ENCODE results near the gene PIK3CB. TPM values are rescaled to one million over a fixed set of nuclear protein-coding genes. Genes with fewer than 3 reads are reported as not detected.
"Not testable (repeated sequence)": the region's sequence is repeated elsewhere in the genome, so short reads cannot be mapped to it uniquely, and the experiment has no call there.

PIK3CB gene
- total RNA-seq, 2 donors from 2014 or later = 51.4 to 53.0 TPM

GRCh38 chr3:138845181-138845601 lies 10.5 kb upstream of the PIK3CB start:
- Histone ChIP-seq H3K9ac (ENCODE audit: extremely low read depth, low read length, poor library complexity, severe bottlenecking) (no peak overlapping the region), H3K4me1 (ENCODE audit: control insufficient read depth, insufficient read depth, low read length) (peaks cover 4% of the 10 kb centered on the region), H3K36me3 (ENCODE audit: control insufficient read depth, insufficient read depth, low read length) (no peaks in the 10 kb centered on the region), H3K27me3 (ENCODE audit: control insufficient read depth, insufficient read depth, low read length, poor library complexity, severe bottlenecking) (no peaks in the 10 kb centered on the region), H3K9me3 (ENCODE audit: control insufficient read depth, low read length) (peaks cover 18% of the 10 kb centered on the region), H3K27ac (ENCODE audit: low read depth, low read length) (no peak overlapping the region), H3K4me3 (ENCODE audit: low read length) (no peak overlapping the region)
- Mint-ChIP-seq H3K4me1 (peaks cover 9% of the 10 kb centered on the region), H3K9me3 (peaks cover 14% of the 10 kb centered on the region), H3K36me3 (ENCODE audit: low read depth) (no peaks in the 10 kb centered on the region), H3K4me3 (no peak overlapping the region), H3K27me3 (ENCODE audit: insufficient read depth) (no peaks in the 10 kb centered on the region), H3K27ac (peak overlapping the region; percentile 70)
- peak; percentile 72 for DNase-seq
- WGBS, 2 experiments (ENCODE audit: insufficient coverage in 1 of 2, insufficient read length in 1 of 2) = 79 to 93% methylated on average over 5 to 7 of the region's 7 CpGs
- TF ChIP-seq, protein P1, sequence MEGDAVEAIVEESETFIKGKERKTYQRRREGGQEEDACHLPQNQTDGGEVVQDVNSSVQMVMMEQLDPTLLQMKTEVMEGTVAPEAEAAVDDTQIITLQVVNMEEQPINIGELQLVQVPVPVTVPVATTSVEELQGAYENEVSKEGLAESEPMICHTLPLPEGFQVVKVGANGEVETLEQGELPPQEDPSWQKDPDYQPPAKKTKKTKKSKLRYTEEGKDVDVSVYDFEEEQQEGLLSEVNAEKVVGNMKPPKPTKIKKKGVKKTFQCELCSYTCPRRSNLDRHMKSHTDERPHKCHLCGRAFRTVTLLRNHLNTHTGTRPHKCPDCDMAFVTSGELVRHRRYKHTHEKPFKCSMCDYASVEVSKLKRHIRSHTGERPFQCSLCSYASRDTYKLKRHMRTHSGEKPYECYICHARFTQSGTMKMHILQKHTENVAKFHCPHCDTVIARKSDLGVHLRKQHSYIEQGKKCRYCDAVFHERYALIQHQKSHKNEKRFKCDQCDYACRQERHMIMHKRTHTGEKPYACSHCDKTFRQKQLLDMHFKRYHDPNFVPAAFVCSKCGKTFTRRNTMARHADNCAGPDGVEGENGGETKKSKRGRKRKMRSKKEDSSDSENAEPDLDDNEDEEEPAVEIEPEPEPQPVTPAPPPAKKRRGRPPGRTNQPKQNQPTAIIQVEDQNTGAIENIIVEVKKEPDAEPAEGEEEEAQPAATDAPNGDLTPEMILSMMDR (conservative IDR thresholded peaks at IDR 0.05) = no peak

DNA sequence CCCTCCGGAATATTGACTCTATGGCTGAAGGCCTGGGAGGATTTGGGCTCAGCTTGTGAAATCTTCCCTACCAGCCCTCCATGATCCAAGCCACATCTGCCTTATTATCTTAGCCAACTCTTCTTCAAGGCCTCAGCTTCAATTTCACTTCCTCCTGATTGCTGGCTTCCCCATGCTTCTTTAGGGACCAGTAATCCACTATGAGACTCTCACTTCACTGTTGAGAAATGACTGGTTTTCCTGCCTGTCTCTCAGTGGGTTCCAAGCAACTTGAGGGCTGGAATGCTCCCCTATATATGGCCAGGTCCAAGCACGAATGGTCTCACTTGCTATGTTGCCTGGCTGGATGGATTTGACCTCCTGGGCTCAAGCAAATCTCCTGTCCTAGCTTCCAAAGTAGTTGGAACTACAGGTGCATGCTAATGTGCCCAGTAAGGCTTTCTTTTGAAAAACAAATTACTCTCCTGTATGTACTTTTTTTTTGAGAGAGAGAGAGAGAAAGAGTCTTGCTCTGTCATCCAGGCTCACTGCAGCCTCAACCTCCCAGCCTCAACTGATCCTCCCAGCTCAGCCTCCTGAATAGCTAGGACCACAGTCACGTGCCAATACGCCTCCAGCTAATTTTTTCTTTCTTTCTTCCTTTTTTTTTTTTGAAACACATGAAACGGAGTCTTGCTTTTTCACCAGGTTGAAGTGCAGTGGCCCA lies 7.9 kb upstream of the PIK3CB start:
- Mint-ChIP-seq H3K36me3 (ENCODE audit: low read depth) (no peaks in the 10 kb centered on the region), H3K4me1 (peaks cover 9% of the 10 kb centered on the region), H3K9me3 (peaks cover 14% of the 10 kb centered on the region), H3K27me3 (ENCODE audit: insufficient read depth) (no peaks in the 10 kb centered on the region), H3K4me3 (no peak overlapping the region), H3K27ac (no peak overlapping the region)
- Histone ChIP-seq H3K4me1 (ENCODE audit: control insufficient read depth, insufficient read depth, low read length) (peaks cover 4% of the 10 kb centered on the region), H3K4me3 (ENCODE audit: low read length) (no peak overlapping the region), H3K9ac (ENCODE audit: extremely low read depth, low read length, poor library complexity, severe bottlenecking) (no peak overlapping the region), H3K27me3 (ENCODE audit: control insufficient read depth, insufficient read depth, low read length, poor library complexity, severe bottlenecking) (no peaks in the 10 kb centered on the region), H3K27ac (ENCODE audit: low read depth, low read length) (no peak overlapping the region), H3K36me3 (ENCODE audit: control insufficient read depth, insufficient read depth, low read length) (no peaks in the 10 kb centered on the region), H3K9me3 (ENCODE audit: control insufficient read depth, low read length) (peaks cover 18% of the 10 kb centered on the region)
- 88 to 89% methylated on average over 4 to 5 of the region's 5 CpGs for WGBS, 2 experiments (ENCODE audit: insufficient coverage in 1 of 2, insufficient read length in 1 of 2)
- TF ChIP-seq, protein P1 (conservative IDR thresholded peaks at IDR 0.05) = no peak
- no peak for DNase-seq

- not testable (repeated sequence) for H3K4me3 Mint-ChIP-seq; H3K27ac Mint-ChIP-seq; H3K27me3 ChIP-seq (ENCODE audit: control insufficient read depth, insufficient read depth, low read length, poor library complexity, severe bottlenecking); H3K9me3 Mint-ChIP-seq; H3K4me1 ChIP-seq (ENCODE audit: control insufficient read depth, insufficient read depth, low read length); H3K4me1 Mint-ChIP-seq; H3K4me3 ChIP-seq (ENCODE audit: low read length); H3K9ac ChIP-seq (ENCODE audit: extremely low read depth, low read length, poor library complexity, severe bottlenecking); DNase-seq; H3K36me3 Mint-ChIP-seq (ENCODE audit: low read depth); H3K27me3 Mint-ChIP-seq (ENCODE audit: insufficient read depth); H3K27ac ChIP-seq (ENCODE audit: low read depth, low read length); H3K36me3 ChIP-seq (ENCODE audit: control insufficient read depth, insufficient read depth, low read length); H3K9me3 ChIP-seq (ENCODE audit: control insufficient read depth, low read length)
- WGBS, 2 experiments (ENCODE audit: insufficient coverage in 1 of 2, insufficient read length in 1 of 2) = 96 to 98% methylated on average over 5 to 7 of the region's 7 CpGs
These were observed 3.7 kb upstream of the PIK3CB start for GRCh38 chr3:138838385-138838784.

DNA sequence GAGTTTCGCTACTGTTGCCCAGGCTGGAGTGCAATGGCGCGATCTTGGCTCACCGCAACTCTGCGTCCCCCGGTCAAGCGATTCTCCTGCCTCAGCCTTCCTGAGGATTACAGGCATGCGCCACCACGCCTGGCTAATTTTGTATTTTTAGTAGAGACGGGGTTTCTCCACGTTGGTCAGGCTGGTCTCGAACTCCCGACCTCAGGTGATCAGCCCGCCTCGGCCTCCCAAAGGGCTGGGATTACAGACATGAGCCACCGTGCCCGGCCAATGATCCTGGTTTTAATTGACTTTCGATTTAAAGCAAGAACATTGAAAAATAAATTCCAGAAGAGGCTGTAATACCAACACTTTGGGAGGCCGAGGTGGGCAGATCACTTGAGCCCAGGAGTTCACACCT lies 1.1 kb upstream of the PIK3CB start:
- H3K9me3 Mint-ChIP-seq; H3K4me1 Mint-ChIP-seq; H3K9ac ChIP-seq (ENCODE audit: extremely low read depth, low read length, poor library complexity, severe bottlenecking); H3K27me3 ChIP-seq (ENCODE audit: control insufficient read depth, insufficient read depth, low read length, poor library complexity, severe bottlenecking); H3K27ac ChIP-seq (ENCODE audit: low read depth, low read length); DNase-seq; H3K27me3 Mint-ChIP-seq (ENCODE audit: insufficient read depth); H3K36me3 Mint-ChIP-seq (ENCODE audit: low read depth); H3K9me3 ChIP-seq (ENCODE audit: control insufficient read depth, low read length); H3K4me1 ChIP-seq (ENCODE audit: control insufficient read depth, insufficient read depth, low read length): not testable (repeated sequence)
- Mint-ChIP-seq H3K4me3 (peak overlapping the region; percentile 73), H3K27ac (peak overlapping the region; percentile 66)
- H3K4me3 ChIP-seq (ENCODE audit: low read length) = peak overlapping the region; percentile 96
- H3K36me3 ChIP-seq (ENCODE audit: control insufficient read depth, insufficient read depth, low read length) = peaks cover 11% of the 10 kb centered on the region
- WGBS, 2 experiments (ENCODE audit: insufficient coverage in 1 of 2, insufficient read length in 1 of 2) = 92 to 93% methylated on average over 15 to 19 of the region's 19 CpGs

All from endodermal cell (in vitro differentiated cells).